ENCODE measurements around the gene HSF5.

The HSF5 gene

DNA sequence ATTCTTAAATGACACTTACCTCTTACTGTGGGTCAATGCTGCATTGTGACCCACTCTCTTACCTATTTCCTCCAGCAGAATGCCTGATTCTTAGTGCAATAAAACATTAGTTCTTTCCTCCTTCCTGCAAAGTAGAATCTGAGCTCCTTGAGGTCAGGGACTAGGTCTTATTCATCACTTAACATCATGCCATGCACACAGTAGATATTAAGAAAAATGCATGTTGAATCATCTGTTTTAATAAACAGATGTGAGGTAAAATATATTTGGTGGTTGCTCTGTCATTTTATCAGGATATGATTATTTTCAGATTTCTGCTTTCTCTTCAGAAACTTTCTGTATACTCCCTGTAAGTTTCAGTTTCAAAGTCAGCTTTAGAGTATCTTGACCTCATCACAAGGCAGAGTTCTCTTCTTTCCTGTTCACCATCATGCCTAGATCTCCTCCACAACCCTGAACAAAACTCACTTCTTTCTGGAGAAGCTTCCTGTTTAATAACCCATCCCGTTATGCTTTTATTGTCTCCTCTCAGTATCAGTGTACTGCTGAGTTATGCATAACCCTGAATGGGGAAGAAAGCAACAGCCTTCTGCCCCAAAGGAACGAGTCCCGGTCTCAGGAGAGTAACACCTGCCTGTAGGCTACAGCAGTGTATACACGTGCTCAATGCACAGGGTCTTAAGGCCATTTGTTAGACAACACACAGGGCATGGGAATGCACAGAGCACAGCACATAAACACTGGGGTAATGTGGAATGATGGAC, 105.9 kb downstream of the HSF5 start:
- no peak for DNase-seq

GRCh38 chr17:58381124-58382035, 106.8 kb downstream of the HSF5 start:
- DNase-seq = no peak

- no peak for DNase-seq
Observed at GRCh38 chr17:58380207-58381123, 107.7 kb downstream of the HSF5 start.

DNA sequence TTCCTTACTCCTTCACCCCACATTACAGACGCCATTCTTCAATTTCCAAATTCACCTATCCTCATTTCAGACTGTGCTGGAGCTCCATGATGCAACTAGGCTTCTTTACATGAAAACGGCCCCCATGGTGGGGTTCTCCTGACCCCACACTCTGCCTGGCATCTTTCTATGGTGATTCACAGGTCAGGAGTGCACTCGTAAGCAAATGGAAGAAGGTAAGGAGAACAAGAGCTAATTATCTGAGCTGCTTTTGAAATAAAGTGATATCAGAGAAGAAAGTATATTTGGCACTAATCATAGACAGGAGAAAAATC, 108.7 kb downstream of the HSF5 start:
- no peak for DNase-seq

DNA sequence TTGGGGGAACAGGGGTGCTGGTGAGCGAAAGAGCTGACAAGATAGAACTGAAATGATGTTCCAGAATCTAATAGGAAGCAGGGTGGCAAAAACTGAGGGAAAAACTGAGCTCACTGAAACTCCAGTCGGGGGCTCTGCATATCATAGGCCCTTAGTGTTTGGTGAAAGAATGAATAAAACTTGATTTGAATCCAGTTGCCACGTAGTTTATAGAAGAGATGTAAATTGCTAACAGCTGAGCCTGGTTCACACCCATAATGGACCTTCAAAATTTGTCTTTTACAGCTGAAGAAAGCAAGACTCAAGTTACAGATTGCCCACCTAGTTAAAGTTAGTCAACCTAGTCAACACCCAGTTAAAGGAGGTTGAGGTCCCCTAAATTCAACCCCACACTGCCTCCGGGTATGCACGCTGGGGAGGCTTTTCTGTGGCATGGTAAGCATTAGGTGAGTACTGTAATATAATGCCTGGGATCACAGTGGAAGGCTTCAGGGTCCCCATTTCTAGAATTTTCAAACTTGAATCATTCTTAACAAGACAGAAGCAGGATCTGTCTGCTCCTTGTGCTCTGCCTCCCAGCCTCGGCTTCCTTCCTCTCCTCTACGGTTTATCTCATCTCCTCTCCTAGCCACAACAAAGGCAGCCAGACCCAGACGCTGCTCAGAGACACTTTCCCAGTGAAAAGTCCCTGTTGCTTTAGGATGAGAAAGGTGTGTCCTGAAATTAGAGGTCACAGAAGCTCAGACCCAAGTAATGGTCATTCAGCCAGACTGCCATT, 109.3 kb downstream of the HSF5 start:
- DNase-seq = no peak

DNA sequence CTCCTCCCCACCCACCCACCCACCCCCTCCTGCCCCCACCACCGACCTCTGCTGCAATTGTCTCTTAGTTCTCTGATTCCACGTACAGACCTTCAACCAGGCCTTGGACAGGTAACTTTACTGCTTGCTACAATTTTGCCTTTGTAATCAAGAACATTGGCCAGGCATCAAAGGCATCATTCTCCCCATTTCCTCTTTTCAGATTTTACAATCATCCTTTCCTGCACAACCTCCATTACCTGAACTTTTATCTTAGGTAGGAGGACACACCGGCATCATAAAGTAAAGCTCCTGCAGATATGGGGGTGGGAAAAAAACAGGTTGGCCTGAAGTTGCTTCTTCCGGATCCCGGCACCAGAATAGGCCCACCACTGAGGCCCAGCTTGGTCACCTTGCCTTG, 110.5 kb downstream of the HSF5 start:
- DNase-seq = no peak

GRCh38 chr17:58377093-58377601, 111.1 kb downstream of the HSF5 start:
- DNase-seq = no peak

GRCh38 chr17:58376472-58377000, 111.7 kb downstream of the HSF5 start:
- DNase-seq = no peak

DNA sequence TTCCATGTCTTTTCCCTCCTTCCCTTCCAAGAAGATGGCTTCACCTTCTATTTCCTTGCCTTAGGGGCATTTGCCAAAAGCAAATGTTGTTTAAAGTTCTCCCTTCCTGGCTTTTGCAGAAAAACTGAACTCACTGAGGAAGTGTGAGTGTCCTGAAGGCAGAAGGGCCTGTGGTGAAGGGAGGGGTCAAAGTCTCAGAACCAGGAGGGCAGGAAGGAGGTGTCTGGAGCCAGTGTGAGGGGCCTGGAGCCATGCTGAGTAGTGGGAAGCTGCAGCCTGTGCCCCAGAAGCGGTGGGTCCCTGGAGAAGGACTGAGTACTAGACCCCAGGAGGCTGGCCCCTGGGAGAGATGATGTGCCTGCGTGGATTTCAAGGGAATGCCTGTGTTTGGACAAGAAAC, 112.4 kb downstream of the HSF5 start:
- no peak for DNase-seq

GRCh38 chr17:58375256-58375655, 113.0 kb downstream of the HSF5 start:
- DNase-seq = no peak

DNA sequence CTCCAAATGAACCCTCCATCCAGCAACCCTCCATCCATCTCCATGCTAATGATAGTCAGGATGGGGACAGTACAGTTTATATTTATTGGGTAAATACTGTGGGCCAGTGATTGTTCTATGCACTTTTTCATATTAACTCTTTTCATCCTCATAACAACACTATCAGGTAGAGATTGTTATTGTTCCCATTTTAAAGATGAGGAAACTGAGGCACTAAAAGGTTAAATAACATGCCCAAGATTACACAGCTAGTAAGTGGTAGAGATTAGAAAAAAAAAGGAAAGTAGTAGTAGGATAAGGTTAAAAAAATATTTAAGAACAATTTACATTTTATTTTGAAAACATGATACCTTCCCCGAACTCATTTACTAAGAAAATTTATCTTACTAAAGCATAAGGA, 114.3 kb downstream of the HSF5 start:
- DNase-seq = no peak

DNA sequence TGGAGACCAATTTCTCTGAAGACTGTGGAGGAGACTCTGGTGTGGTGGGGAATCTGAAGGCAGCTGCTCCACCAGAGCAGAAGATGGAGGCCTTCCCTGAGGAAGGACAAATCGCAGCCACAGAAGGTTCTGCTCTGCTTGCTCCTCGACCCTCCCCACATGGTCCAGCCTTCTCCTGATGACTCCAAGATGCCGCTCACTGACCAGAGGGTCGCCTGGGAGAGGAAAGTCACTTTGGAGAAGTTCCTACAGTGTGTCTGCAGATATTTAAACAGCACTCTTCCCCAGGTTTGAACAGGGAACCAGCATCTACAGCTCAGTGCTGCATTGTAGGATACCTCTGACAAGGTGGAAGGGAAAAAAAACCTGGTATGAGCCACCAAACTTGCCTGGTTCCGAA, 115.2 kb downstream of the HSF5 start:
- DNase-seq = no peak

DNA sequence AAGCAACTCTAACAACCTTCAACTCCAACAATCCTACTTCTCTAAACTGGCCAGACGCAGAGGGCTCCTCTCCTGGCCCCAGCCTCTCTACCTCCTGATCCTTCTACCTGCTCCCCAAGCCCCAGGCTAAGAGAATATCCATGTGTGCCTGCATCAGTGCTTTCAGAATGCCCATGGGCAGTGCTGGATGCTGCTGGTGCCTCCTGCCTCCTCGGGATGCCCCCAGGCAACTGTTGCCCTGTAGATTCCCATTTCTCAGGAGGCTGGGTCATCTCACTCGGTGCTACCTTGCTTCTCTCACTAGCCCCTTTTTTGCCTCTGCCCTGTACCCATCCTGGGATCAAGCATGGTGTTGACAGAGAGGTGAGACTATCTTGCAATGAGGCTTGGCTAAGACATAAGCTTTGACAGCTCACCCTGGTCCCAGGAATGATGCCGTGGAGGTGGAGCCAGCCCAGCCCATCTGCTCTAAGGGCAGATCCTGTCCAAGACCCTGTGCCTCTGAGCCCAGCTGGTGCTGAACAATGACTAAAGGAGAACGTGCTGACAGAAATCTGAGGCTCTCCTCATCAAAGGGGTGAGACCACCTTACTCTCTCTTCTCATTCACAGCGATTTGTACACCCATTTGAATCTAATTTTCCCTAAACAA, 116.8 kb downstream of the HSF5 start:
- DNase-seq = no peak

DNA sequence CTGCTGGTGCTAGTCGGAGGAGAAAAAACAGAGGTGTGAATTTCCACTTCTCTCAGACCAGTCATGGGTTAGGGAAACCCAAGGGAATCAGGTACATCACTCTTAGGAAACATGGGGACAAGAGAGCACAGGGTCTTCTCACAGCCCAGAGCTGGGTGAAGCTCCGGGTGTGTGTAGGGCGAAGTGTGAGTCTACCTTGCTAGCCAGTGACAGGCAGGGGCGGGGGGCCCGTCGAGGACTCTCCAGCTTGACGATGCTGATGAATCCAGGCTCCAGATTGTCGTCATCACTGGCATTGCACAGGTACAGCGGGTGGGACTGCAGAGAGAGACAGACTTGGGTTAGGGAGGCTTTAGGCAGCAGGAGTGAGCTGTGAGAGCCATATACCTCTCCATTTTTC, 117.5 kb downstream of the HSF5 start:
- no peak for DNase-seq

- no peak for DNase-seq
Observed at GRCh38 chr17:58370309-58370708, 117.9 kb downstream of the HSF5 start.

All from stimulated activated CD4-positive, alpha-beta T cell treated with anti-CD3 and anti-CD28 coated beads, Interleukin-4, amount 100 ng/mL, for 24 hours (primary cell).